Cardiac muscle cell (in vitro differentiated cells and primary cell): ENCODE data around the gene ANKRD7. TPM values are rescaled to one million over a fixed set of nuclear protein-coding genes. Genes with fewer than 3 reads are reported as not detected.

Source experiments
- DNase-seq, 2 donors: peaks; one replicate each; pipeline versions ENCODE4 v3.0.0 to v3.0.0-alpha.2; 2010 to 2017; ENCODE audit warnings: low read depth in 1 of 2, low spot score in 1 of 2
- H3K27ac ChIP-seq: fragments of 200-600 bp; sonication (generic); 2 replicates; pipeline ENCODE4 v1.5.1; 2016
- H3K27me3 ChIP-seq: fragments of 200-600 bp; sonication (generic); 2 replicates; pipeline ENCODE4 v1.6.0; 2016; ENCODE audit warnings: control low read depth
- H3K36me3 ChIP-seq: fragments of 200-600 bp; sonication (generic); 2 replicates; pipeline ENCODE4 v1.5.1; 2016; ENCODE audit warnings: control low read depth
- H3K4me1 ChIP-seq: fragments of 200-600 bp; sonication (generic); 2 replicates; pipeline ENCODE4 v1.8.1; 2017; ENCODE audit warnings: low read depth, mild to moderate bottlenecking, mixed run types
- H3K4me3 ChIP-seq: fragments of 200-600 bp; sonication (generic); 2 replicates; pipeline ENCODE4 v1.5.1; 2016; ENCODE audit warnings: mild to moderate bottlenecking
- H3K9me3 ChIP-seq: fragments of 200-600 bp; sonication (generic); 2 replicates; pipeline ENCODE4 v1.5.1; 2017; ENCODE audit warnings: low read depth, mild to moderate bottlenecking, control low read depth
- polyA plus RNA-seq: library from polyadenylated mRNA; unstranded; fragments of >200 nt; fragmentation: Nextera tagmentation; extraction: Ambion mirVana; gene quantifications from 2 replicates; pipeline ENCODE4 v1.2.1, GENCODE V29; 2016
- total RNA-seq: library from RNA; depleted of rRNA; stranded (reverse); fragments of >200 nt; gene quantifications from 2 replicates; pipeline ENCODE4 v1.2.3, GENCODE V29; 2016
- TF ChIP-seq, protein P1 (sequence below): IDR thresholded peaks from 2 replicates; pipeline ENCODE4 v1.5.1; 2012; ENCODE audit warnings: low read depth, mild to moderate bottlenecking, low read length

ANKRD7 gene
- total and polyA plus RNA-seq, 2 experiments from 2014 or later: 0.80 TPM; not detected in 1

DNA sequence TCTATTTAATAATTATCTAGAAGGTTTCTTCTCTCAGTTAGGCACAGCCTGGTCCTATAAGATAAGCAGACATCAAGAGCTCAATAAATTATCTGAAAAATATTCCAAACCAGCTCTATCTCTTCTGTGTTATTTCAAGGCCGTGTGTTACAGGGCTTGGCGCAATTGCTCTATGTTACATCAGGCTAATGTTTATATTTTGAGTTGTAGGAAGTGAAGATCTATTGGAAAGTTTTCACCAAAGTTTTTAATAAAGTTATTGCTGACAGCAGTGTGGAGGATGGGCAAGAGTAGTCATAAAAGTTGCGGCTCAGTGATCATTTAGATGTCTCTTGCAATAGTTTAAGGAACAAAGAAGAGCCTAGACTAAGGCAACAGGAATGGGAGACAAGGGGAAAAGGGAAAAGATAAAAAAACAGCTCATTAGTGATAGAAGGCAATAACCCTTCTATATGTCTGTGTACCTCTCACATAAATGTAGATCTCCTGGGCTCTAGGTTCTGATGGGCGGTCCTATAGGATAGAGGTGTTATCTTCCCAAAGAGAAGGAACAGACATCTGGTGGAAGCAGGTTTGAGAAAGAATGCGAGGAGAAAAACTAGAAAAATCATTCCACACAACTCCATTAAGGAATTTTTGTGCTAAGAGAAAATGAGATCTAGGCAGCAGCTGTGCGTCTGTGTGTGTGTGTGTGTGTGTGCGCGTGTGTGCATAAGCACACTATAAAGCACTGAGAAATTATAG, 5.9 kb upstream of the ANKRD7 start:
- Histone ChIP-seq H3K4me3 (no peak overlapping the region), H3K27me3 (no peaks in the 10 kb centered on the region), H3K4me1 (no peaks in the 10 kb centered on the region), H3K9me3 (no peaks in the 10 kb centered on the region), H3K36me3 (no peaks in the 10 kb centered on the region), H3K27ac (no peak overlapping the region)
- TF ChIP-seq, protein P1, sequence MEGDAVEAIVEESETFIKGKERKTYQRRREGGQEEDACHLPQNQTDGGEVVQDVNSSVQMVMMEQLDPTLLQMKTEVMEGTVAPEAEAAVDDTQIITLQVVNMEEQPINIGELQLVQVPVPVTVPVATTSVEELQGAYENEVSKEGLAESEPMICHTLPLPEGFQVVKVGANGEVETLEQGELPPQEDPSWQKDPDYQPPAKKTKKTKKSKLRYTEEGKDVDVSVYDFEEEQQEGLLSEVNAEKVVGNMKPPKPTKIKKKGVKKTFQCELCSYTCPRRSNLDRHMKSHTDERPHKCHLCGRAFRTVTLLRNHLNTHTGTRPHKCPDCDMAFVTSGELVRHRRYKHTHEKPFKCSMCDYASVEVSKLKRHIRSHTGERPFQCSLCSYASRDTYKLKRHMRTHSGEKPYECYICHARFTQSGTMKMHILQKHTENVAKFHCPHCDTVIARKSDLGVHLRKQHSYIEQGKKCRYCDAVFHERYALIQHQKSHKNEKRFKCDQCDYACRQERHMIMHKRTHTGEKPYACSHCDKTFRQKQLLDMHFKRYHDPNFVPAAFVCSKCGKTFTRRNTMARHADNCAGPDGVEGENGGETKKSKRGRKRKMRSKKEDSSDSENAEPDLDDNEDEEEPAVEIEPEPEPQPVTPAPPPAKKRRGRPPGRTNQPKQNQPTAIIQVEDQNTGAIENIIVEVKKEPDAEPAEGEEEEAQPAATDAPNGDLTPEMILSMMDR: no peak
- no peak for DNase-seq

DNA sequence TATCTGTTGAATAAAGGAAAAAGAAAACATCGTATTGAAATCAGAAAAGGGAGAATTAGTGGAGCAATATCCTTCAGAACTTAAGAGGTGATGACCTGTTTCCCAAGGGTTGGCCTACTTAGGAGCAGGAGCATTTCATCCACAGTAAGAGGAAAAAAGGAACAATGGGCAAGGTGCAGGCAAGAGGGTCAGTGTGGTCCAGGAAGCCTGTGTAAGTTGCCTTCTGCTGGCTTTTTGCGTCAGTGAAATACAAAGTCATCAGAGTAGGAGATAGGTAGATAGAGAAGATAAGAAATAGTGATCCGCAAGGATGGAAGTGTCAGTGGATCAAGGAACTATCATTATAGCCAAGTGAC, 5.4 kb upstream of the ANKRD7 start:
- Histone ChIP-seq H3K9me3 (no peaks in the 10 kb centered on the region), H3K4me1 (no peaks in the 10 kb centered on the region)

DNA sequence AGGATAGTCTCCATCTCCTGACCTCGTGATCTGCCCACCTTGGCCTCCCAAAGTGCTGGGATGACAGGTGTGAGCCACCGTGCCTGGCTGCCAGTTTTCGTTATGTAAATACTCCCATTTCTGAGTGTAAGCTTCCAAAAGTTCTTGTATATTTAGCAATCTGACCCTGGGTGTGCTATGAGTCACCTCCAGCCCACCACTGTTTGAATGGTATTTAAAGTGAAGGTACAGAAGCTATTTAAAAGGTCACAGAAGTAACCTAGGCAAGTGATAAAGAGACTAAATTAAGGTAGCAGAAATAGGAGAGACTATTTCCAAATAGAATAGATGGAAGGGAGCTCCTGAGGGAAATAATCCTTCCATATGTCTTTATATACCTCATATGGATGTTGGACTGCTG, 3.9 kb upstream of the ANKRD7 start:
- Histone ChIP-seq H3K27ac (no peak overlapping the region), H3K4me1 (no peaks in the 10 kb centered on the region), H3K9me3 (no peaks in the 10 kb centered on the region), H3K27me3 (no peaks in the 10 kb centered on the region), H3K36me3 (no peaks in the 10 kb centered on the region), H3K4me3 (no peak overlapping the region)
- TF ChIP-seq, protein P1: no peak
- no peak for DNase-seq

More for the DNA sequence above, 5.4 kb upstream of the ANKRD7 start:
- Histone ChIP-seq H3K36me3 (no peaks in the 10 kb centered on the region), H3K4me3 (no peak overlapping the region), H3K27me3 (no peaks in the 10 kb centered on the region), H3K27ac (no peak overlapping the region)
- TF ChIP-seq, protein P1: no peak
- no peak for DNase-seq

DNA sequence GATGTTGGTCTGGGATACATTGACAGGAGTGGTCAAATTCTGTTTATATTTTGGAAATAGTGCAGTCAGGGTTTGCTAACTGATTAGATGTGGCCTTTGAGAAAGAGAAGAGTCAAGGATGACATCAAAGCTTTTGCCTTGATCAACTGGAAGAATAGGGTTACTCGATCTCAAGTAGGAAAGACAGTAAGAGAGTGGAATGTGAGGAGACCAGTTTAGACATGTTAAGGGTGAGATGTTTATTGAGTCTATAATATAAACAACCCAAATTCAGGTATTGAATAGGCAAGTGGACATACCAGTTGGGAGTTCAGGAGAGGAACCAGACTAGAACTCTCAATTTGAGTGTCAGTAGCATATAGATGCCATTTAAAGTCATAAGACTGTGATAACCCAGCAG, 1.9 kb upstream of the ANKRD7 start:
- H3K36me3 ChIP-seq: no peaks in the 10 kb centered on the region
- H3K27ac ChIP-seq: no peak overlapping the region
- TF ChIP-seq, protein P1: no peak
- H3K9me3 ChIP-seq: no peaks in the 10 kb centered on the region
- H3K27me3 ChIP-seq: no peaks in the 10 kb centered on the region
- no peak for DNase-seq
- H3K4me1 ChIP-seq: no peaks in the 10 kb centered on the region
- H3K4me3 ChIP-seq: no peak overlapping the region

DNA sequence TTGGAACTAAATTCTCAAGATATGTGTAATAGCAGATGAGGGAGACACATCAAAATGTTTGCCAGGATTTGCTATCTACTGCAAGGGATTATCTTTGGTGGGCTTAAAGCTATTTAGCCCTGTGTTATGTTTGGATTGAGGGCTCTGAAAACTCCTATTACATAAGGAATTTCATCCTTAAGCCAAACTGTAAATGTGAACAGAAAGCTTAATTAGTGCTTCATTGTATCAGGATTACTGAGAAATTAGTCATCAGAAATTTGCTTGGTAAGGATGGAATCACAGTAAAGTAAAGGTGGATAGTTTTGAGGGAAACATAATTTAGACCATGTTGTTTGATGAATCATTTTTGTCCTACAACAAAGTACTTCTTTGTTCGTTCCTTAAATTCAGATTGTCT, 8.3 kb downstream of the ANKRD7 start:
- H3K27ac ChIP-seq: peak overlapping the region; percentile 44

More for the DNA sequence above, 8.3 kb downstream of the ANKRD7 start:
- TF ChIP-seq, protein P1: no peak
- no peaks in the 10 kb centered on the region for H3K27me3 ChIP-seq
- no peaks in the 10 kb centered on the region for H3K36me3 ChIP-seq
- no peak overlapping the region for H3K4me3 ChIP-seq
- H3K9me3 ChIP-seq: no peaks in the 10 kb centered on the region
- DNase-seq: no peak
- H3K4me1 ChIP-seq: peaks cover 22% of the 10 kb centered on the region
